GM18505 (cell line): ENCODE data around the gene HOXA9.

Experiments used
- ATAC-seq: cut with Tn5 transposase; IDR thresholded peaks from one replicate; pipeline ENCODE4 v1.9.1; 2021; ENCODE audit not compliant: unreplicated experiment
- POLR2A ChIP-seq: IDR thresholded peaks from 4 replicates; pipeline ENCODE4 v1.6.1; 2011; ENCODE audit warnings: borderline replicate concordance; ENCODE audit not compliant: insufficient read depth, insufficient read length; ENCODE audit errors: extremely low read depth

The HOXA9 gene

GRCh38 chr7:27115221-27116026 lies 49.9 kb downstream of the HOXA9 start:
- ATAC-seq, result no peak
- no peak for TF ChIP-seq POLR2A

GRCh38 chr7:27114881-27115220 lies 50.5 kb downstream of the HOXA9 start:
- ATAC-seq, result no peak
- TF ChIP-seq POLR2A, result no peak

- TF ChIP-seq POLR2A, result no peak
- no peak for ATAC-seq
Measured at GRCh38 chr7:27113991-27114769, 51.2 kb downstream of the HOXA9 start.

GRCh38 chr7:27112955-27113949 lies 52.1 kb downstream of the HOXA9 start:
- ATAC-seq, result no peak
- no peak for TF ChIP-seq POLR2A
